GM23338 (cell line): ENCODE measurements around the gene ZBTB20. TPM values are rescaled to one million over a fixed set of nuclear protein-coding genes. Genes with fewer than 3 reads are reported as not detected.

Experiments used
- ATAC-seq: fragments of 200-7000 bp; cut with Tn5 transposase; 3 replicates; pipeline ENCODE4 v1.9.1; 2020
- DNase-seq: peaks from one replicate; pipeline ENCODE4 v3.0.0-alpha.2; 2015; ENCODE audit warnings: low spot score
- H2AFZ ChIP-seq: fragments of 200-600 bp; sonication (generic); 2 replicates; pipeline ENCODE4 v1.8.0; 2016; ENCODE audit warnings: antibody characterized with exemption, mild to moderate bottlenecking, moderate library complexity
- H3F3A ChIP-seq: fragments of 200-600 bp; sonication (generic); replicated peaks from 2 replicates; pipeline ENCODE4 v1.8.0; 2017; ENCODE audit warnings: antibody characterized with exemption, mixed run types, low read depth
- H3K27ac ChIP-seq: fragments of 200-600 bp; sonication (generic); 2 replicates; pipeline ENCODE4 v1.6.1; 2016; ENCODE audit warnings: low read depth
- H3K27me3 ChIP-seq: fragments of 200-600 bp; sonication (generic); 2 replicates; pipeline ENCODE4 v1.8.0; 2016; ENCODE audit warnings: mild to moderate bottlenecking, mixed run types, moderate library complexity; ENCODE audit not compliant: insufficient read depth
- H3K36me3 ChIP-seq: fragments of 200-600 bp; sonication (generic); 2 replicates; pipeline ENCODE4 v1.8.0; 2016; ENCODE audit warnings: mild to moderate bottlenecking; ENCODE audit not compliant: insufficient read depth
- H3K4me1 ChIP-seq: fragments of 200-600 bp; sonication (generic); 2 replicates; pipeline ENCODE4 v1.8.0; 2016; ENCODE audit warnings: mild to moderate bottlenecking, moderate library complexity; ENCODE audit not compliant: insufficient read depth
- H3K4me2 ChIP-seq: fragments of 200-600 bp; sonication (generic); 2 replicates; pipeline ENCODE4 v1.7.1; 2017; ENCODE audit warnings: mixed run types
- H3K4me3 ChIP-seq: fragments of 200-600 bp; sonication (generic); 2 replicates; pipeline ENCODE4 v1.6.1; 2016; ENCODE audit warnings: mixed run types
- H3K79me2 ChIP-seq: fragments of 200-600 bp; sonication (generic); replicated peaks from 2 replicates; pipeline ENCODE4 v1.8.0; 2017; ENCODE audit warnings: mild to moderate bottlenecking; ENCODE audit not compliant: insufficient read depth
- H3K9me2 ChIP-seq: fragments of 200-600 bp; sonication (generic); 2 replicates; pipeline ENCODE4 v1.8.0; 2017; ENCODE audit not compliant: insufficient read depth
- H4K20me1 ChIP-seq: fragments of 200-600 bp; sonication (generic); replicated peaks from 2 replicates; pipeline ENCODE4 v1.8.0; 2017; ENCODE audit warnings: mild to moderate bottlenecking; ENCODE audit not compliant: insufficient read depth
- H3K27ac Mint-ChIP-seq: 2 replicates; pipeline ENCODE4 v1.8.0; 2020; ENCODE audit warnings: inconsistent platforms, mild to moderate bottlenecking, moderate library complexity, mixed read lengths
- H3K27me3 Mint-ChIP-seq: 3 replicates; pipeline ENCODE4 v1.8.0; 2022; ENCODE audit warnings: low read depth, mild to moderate bottlenecking, moderate library complexity, mixed read lengths, inconsistent platforms; ENCODE audit not compliant: insufficient read depth, poor library complexity
- H3K36me3 Mint-ChIP-seq: 3 replicates; pipeline ENCODE4 v1.8.0; 2021; ENCODE audit warnings: low read depth, mild to moderate bottlenecking, inconsistent platforms, moderate library complexity, mixed read lengths
- H3K4me1 Mint-ChIP-seq: 3 replicates; pipeline ENCODE4 v1.8.0; 2020; ENCODE audit warnings: mild to moderate bottlenecking, inconsistent platforms, mixed read lengths
- H3K4me3 Mint-ChIP-seq: 3 replicates; pipeline ENCODE4 v1.8.0; 2021; ENCODE audit warnings: moderate library complexity, mild to moderate bottlenecking, inconsistent platforms, mixed read lengths
- H3K9me3 Mint-ChIP-seq: 3 replicates; pipeline ENCODE4 v1.8.0; 2020; ENCODE audit warnings: moderate library complexity, mild to moderate bottlenecking, inconsistent platforms, mixed read lengths
- CTCF ChIP-seq, 2 experiments: fragments of 200-600 bp in 1 of 2; sonication (generic) in 1 of 2; conservative IDR thresholded peaks; 2 replicates each; pipeline versions ENCODE4 v1.5.1 to v1.6.1; 2016 to 2017; ENCODE audit warnings: antibody characterized with exemption in 2 of 2, low read depth in 2 of 2, mild to moderate bottlenecking in 2 of 2, moderate library complexity in 1 of 2
- EZH2 ChIP-seq: fragments of 200-600 bp; sonication (generic); IDR thresholded peaks from one replicate; pipeline ENCODE4 v1.8.0; 2017; ENCODE audit warnings: antibody characterized with exemption, mild to moderate bottlenecking, low read depth; ENCODE audit not compliant: unreplicated experiment
- EZH2phosphoT487 ChIP-seq: fragments of 200-600 bp; sonication (generic); IDR thresholded peaks from one replicate; pipeline ENCODE4 v1.8.1; 2018; ENCODE audit warnings: antibody characterized with exemption; ENCODE audit not compliant: unreplicated experiment
- JUNB ChIP-seq: IDR thresholded peaks from one replicate; pipeline ENCODE4 v1.6.1; 2016; ENCODE audit warnings: antibody characterized with exemption; ENCODE audit not compliant: unreplicated experiment
- NANOG ChIP-seq: IDR thresholded peaks from 2 replicates; pipeline ENCODE4 v1.6.1; 2016; ENCODE audit warnings: antibody characterized with exemption, borderline replicate concordance
- POLR2AphosphoS5 ChIP-seq: IDR thresholded peaks from 2 replicates; pipeline ENCODE4 v1.6.1; 2016; ENCODE audit warnings: antibody characterized with exemption, low read depth
- REST ChIP-seq: IDR thresholded peaks from one replicate; pipeline ENCODE4 v1.6.1; 2018; ENCODE audit warnings: antibody characterized with exemption; ENCODE audit not compliant: unreplicated experiment
- STAT1 ChIP-seq: IDR thresholded peaks from one replicate; pipeline ENCODE4 v1.6.1; 2016; ENCODE audit warnings: antibody characterized with exemption; ENCODE audit not compliant: unreplicated experiment
- ZNF114 ChIP-seq: fragments of 250-450 bp; sonication (Bioruptor Pico); IDR thresholded peaks from 2 replicates; pipeline ENCODE4 v1.5.0; 2020; ENCODE audit warnings: mild to moderate bottlenecking, moderate library complexity
- ZNF331 ChIP-seq: fragments of 250-450 bp; sonication (Bioruptor Pico); IDR thresholded peaks from 2 replicates; pipeline ENCODE4 v1.5.0; 2020; ENCODE audit warnings: low read depth, mild to moderate bottlenecking, moderate library complexity
- polyA plus RNA-seq: library from polyadenylated mRNA; unstranded; fragments of >200 nt; fragmentation: Nextera tagmentation; extraction: Ambion mirVana; gene quantifications from 2 replicates; pipeline ENCODE4 v1.2.1, GENCODE V29; 2016
- total RNA-seq: library from RNA; depleted of rRNA; stranded (reverse); fragments of >200 nt; shearing (Covaris generic); gene quantifications from 2 replicates; pipeline ENCODE4 v1.2.3, GENCODE V29; 2014
- TF ChIP-seq, protein P1 (sequence below): fragments of 250-450 bp; sonication (Bioruptor Pico); IDR thresholded peaks from 2 replicates; pipeline ENCODE4 v1.5.0; 2020; ENCODE audit warnings: mild to moderate bottlenecking, moderate library complexity
- TF ChIP-seq, protein P2 (sequence below): IDR thresholded peaks from 2 replicates; pipeline ENCODE4 v1.6.1; 2016; ENCODE audit warnings: antibody characterized with exemption

Gene ZBTB20
- total and polyA plus RNA-seq, 2 experiments from 2014 or later, result 2.0 to 3.3 TPM

GRCh38 chr3:114333923-114334240 is 813.2 kb downstream of the ZBTB20 start (continued):
- TF ChIP-seq CTCF (conservative IDR thresholded peaks at IDR 0.05; ENCODE audit: low read depth in 2 of 2), result no peak
- TF ChIP-seq STAT1, result no peak
- TF ChIP-seq POLR2AphosphoS5, result no peak
- no peak for TF ChIP-seq EZH2phosphoT487
- no peak for TF ChIP-seq JUNB

DNA sequence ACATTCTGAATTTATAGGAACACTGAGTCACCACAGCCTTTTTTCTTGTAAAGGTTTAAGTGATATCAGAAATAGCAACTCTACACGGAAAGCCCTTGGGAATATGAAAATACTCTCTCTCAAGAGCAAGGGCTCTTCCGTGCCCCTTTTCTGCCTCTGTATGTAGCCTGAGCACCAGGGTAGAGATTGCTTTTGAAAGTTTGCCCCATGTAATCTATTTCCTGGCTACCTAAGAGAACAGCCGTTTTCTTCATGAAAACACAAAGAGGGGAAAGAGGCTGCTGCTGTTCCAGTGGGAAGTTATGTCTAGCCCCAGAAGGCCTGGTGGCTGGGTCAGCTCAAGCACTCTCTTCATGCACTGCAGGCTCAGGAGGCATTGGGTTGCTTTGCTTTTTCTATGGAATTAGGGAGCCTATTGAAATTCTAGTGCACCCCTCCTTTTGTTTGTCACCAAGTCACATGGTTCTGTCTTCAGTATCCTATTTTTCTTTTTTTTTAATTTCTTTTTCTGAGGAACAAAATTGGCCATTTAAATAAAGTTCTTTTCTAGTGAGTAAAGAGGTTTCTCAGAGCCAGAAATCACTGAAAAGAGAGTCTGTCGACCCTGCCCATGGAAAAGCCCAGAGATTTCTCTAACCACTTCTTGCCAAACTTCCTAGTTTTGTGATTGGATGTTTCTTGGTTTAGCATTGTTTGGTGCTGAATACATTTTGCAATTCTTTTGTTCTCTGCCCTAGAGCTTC is 813.7 kb downstream of the ZBTB20 start:
- Histone ChIP-seq H2AFZ (peak overlapping the region; percentile 23; the same call in 1 of the 2 replicates), H3K4me1 (peaks cover 34% of the 10 kb centered on the region), H3K79me2 (no peaks in the 10 kb centered on the region), H3K36me3 (no peaks in the 10 kb centered on the region), H4K20me1 (no peaks in the 10 kb centered on the region), H3K27me3 (no peaks in the 10 kb centered on the region), H3K4me3 (0 out of 2 replicates have a peak overlapping the region, but pooled peaks have one; percentile 1), H3K4me2 (peak overlapping the region; percentile 20), H3F3A (peaks cover 5% of the 10 kb centered on the region), H3K27ac (peak overlapping the region; percentile 78), H3K9me2 (no peaks in the 10 kb centered on the region)
- H3K4me3 Mint-ChIP-seq, result no peak overlapping the region
- peaks cover 3% of the 10 kb centered on the region for H3K27me3 Mint-ChIP-seq
- ATAC-seq, result peak; percentile 91
- H3K36me3 Mint-ChIP-seq, result no peaks in the 10 kb centered on the region
- peak overlapping the region; percentile 76 for H3K27ac Mint-ChIP-seq
- H3K4me1 Mint-ChIP-seq, result peaks cover 51% of the 10 kb centered on the region
- peaks cover 4% of the 10 kb centered on the region; the same call in 1 of the 3 replicates for H3K9me3 Mint-ChIP-seq
- peak; percentile 60 for DNase-seq
- no peak for TF ChIP-seq NANOG
- no peak for TF ChIP-seq STAT1
- no peak for TF ChIP-seq EZH2phosphoT487
- TF ChIP-seq REST, result no peak
- no peak for TF ChIP-seq ZNF114
- TF ChIP-seq, protein P1, sequence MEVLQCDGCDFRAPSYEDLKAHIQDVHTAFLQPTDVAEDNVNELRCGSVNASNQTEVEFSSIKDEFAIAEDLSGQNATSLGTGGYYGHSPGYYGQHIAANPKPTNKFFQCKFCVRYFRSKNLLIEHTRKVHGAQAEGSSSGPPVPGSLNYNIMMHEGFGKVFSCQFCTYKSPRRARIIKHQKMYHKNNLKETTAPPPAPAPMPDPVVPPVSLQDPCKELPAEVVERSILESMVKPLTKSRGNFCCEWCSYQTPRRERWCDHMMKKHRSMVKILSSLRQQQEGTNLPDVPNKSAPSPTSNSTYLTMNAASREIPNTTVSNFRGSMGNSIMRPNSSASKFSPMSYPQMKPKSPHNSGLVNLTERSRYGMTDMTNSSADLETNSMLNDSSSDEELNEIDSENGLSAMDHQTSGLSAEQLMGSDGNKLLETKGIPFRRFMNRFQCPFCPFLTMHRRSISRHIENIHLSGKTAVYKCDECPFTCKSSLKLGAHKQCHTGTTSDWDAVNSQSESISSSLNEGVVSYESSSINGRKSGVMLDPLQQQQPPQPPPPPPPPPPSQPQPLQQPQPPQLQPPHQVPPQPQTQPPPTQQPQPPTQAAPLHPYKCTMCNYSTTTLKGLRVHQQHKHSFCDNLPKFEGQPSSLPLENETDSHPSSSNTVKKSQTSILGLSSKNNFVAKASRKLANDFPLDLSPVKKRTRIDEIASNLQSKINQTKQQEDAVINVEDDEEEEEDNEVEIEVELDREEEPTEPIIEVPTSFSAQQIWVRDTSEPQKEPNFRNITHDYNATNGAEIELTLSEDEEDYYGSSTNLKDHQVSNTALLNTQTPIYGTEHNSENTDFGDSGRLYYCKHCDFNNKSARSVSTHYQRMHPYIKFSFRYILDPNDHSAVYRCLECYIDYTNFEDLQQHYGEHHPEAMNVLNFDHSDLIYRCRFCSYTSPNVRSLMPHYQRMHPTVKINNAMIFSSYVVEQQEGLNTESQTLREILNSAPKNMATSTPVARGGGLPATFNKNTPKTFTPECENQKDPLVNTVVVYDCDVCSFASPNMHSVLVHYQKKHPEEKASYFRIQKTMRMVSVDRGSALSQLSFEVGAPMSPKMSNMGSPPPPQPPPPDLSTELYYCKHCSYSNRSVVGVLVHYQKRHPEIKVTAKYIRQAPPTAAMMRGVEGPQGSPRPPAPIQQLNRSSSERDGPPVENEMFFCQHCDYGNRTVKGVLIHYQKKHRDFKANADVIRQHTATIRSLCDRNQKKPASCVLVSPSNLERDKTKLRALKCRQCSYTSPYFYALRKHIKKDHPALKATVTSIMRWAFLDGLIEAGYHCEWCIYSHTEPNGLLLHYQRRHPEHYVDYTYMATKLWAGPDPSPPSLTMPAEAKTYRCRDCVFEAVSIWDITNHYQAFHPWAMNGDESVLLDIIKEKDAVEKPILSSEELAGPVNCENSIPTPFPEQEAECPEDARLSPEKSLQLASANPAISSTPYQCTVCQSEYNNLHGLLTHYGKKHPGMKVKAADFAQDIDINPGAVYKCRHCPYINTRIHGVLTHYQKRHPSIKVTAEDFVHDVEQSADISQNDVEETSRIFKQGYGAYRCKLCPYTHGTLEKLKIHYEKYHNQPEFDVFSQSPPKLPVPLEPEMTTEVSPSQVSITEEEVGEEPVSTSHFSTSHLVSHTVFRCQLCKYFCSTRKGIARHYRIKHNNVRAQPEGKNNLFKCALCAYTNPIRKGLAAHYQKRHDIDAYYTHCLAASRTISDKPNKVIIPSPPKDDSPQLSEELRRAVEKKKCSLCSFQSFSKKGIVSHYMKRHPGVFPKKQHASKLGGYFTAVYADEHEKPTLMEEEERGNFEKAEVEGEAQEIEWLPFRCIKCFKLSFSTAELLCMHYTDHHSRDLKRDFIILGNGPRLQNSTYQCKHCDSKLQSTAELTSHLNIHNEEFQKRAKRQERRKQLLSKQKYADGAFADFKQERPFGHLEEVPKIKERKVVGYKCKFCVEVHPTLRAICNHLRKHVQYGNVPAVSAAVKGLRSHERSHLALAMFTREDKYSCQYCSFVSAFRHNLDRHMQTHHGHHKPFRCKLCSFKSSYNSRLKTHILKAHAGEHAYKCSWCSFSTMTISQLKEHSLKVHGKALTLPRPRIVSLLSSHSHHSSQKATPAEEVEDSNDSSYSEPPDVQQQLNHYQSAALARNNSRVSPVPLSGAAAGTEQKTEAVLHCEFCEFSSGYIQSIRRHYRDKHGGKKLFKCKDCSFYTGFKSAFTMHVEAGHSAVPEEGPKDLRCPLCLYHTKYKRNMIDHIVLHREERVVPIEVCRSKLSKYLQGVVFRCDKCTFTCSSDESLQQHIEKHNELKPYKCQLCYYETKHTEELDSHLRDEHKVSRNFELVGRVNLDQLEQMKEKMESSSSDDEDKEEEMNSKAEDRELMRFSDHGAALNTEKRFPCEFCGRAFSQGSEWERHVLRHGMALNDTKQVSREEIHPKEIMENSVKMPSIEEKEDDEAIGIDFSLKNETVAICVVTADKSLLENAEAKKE (CRISPR knock-in tag), result no peak
- TF ChIP-seq JUNB, result no peak
- TF ChIP-seq ZNF331 (CRISPR knock-in tag), result no peak
- TF ChIP-seq EZH2, result no peak
- TF ChIP-seq, protein P2, sequence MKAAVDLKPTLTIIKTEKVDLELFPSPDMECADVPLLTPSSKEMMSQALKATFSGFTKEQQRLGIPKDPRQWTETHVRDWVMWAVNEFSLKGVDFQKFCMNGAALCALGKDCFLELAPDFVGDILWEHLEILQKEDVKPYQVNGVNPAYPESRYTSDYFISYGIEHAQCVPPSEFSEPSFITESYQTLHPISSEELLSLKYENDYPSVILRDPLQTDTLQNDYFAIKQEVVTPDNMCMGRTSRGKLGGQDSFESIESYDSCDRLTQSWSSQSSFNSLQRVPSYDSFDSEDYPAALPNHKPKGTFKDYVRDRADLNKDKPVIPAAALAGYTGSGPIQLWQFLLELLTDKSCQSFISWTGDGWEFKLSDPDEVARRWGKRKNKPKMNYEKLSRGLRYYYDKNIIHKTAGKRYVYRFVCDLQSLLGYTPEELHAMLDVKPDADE, result no peak
- no peak for TF ChIP-seq POLR2AphosphoS5
